Measurements from ENCODE around the gene GPATCH8. TPM values are rescaled to one million over a fixed set of nuclear protein-coding genes. Genes with fewer than 3 reads are reported as not detected.
A peak's percentile ranks its signal among the peaks of the same experiment; 100 is the strongest.
"Not testable (repeated sequence)": the region's sequence is repeated elsewhere in the genome, so short reads cannot be mapped to it uniquely, and the experiment has no call there.

Gene GPATCH8
- polyA plus RNA-seq (ENCODE audit: insufficient read length in 4 of 4), result 10 to 100 TPM; 38.3 to 64.9 (median 50.1) TPM

GRCh38 chr17:44503147-44504029, at the start of gene GPATCH8:
Gene GPATCH8, minus strand, starts transcription at chr17:44503406. Its CDS starts 36 bp downstream, at chr17:44503370.
- peak; percentile 87 to 93 (median 92) for DNase-seq (ENCODE audit: low read depth in 4 of 4, low spot score in 2 of 4)

GRCh38 chr17:44552361-44552760, 49.2 kb upstream of the GPATCH8 start:
- DNase-seq (ENCODE audit: low read depth in 4 of 4, low spot score in 2 of 4), result no peak

GRCh38 chr17:44549686-44550085, 46.5 kb upstream of the GPATCH8 start:
- DNase-seq (ENCODE audit: low read depth in 4 of 4, low spot score in 2 of 4), result no peak

- DNase-seq (ENCODE audit: low read depth in 4 of 4, low spot score in 2 of 4), result no peak
Measured at GRCh38 chr17:44548376-44549230, 45.4 kb upstream of the GPATCH8 start.

- DNase-seq (ENCODE audit: low read depth in 4 of 4, low spot score in 2 of 4), result peak in 1 of 4 donors; percentile 76
Measured at GRCh38 chr17:44547625-44548267, 44.5 kb upstream of the GPATCH8 start.

GRCh38 chr17:44546671-44547606, 43.7 kb upstream of the GPATCH8 start:
- DNase-seq (ENCODE audit: low read depth in 4 of 4, low spot score in 2 of 4), result no peak

GRCh38 chr17:44543905-44544523, 40.8 kb upstream of the GPATCH8 start:
- no peak for DNase-seq (ENCODE audit: low read depth in 4 of 4, low spot score in 2 of 4)

- peak in 1 of 4 donors; percentile 80 for DNase-seq (ENCODE audit: low read depth in 4 of 4, low spot score in 2 of 4)
Measured at GRCh38 chr17:44543213-44543904, 40.2 kb upstream of the GPATCH8 start.

GRCh38 chr17:44541884-44542581, 38.8 kb upstream of the GPATCH8 start:
- DNase-seq (ENCODE audit: low read depth in 4 of 4, low spot score in 2 of 4), result no peak

GRCh38 chr17:44540246-44541084, 37.3 kb upstream of the GPATCH8 start:
- no peak for DNase-seq (ENCODE audit: low read depth in 4 of 4, low spot score in 2 of 4)

GRCh38 chr17:44539673-44540072, 36.5 kb upstream of the GPATCH8 start:
- no peak for DNase-seq (ENCODE audit: low read depth in 4 of 4, low spot score in 2 of 4)

GRCh38 chr17:44537922-44538321, 34.7 kb upstream of the GPATCH8 start:
- not testable (repeated sequence) for DNase-seq (ENCODE audit: low read depth in 4 of 4, low spot score in 2 of 4)

- no peak for DNase-seq (ENCODE audit: low read depth in 4 of 4, low spot score in 2 of 4)
Measured at GRCh38 chr17:44536090-44536953, 33.1 kb upstream of the GPATCH8 start.

- peak in 1 of 4 donors; percentile 86 for DNase-seq (ENCODE audit: low read depth in 4 of 4, low spot score in 2 of 4)
Measured at GRCh38 chr17:44533533-44534246, 30.5 kb upstream of the GPATCH8 start.

GRCh38 chr17:44530896-44531418, 27.8 kb upstream of the GPATCH8 start:
- no peak for DNase-seq (ENCODE audit: low read depth in 4 of 4, low spot score in 2 of 4)

Measured in left renal cortex interstitium (tissue), 4 donors.